ENCODE data around the gene DENND4B. TPM values are rescaled to one million over a fixed set of nuclear protein-coding genes. Genes with fewer than 3 reads are reported as not detected.

Gene DENND4B
- total and polyA plus RNA-seq, 4 donors: 9.7 to 27.2 (median 11.6) TPM

DNA sequence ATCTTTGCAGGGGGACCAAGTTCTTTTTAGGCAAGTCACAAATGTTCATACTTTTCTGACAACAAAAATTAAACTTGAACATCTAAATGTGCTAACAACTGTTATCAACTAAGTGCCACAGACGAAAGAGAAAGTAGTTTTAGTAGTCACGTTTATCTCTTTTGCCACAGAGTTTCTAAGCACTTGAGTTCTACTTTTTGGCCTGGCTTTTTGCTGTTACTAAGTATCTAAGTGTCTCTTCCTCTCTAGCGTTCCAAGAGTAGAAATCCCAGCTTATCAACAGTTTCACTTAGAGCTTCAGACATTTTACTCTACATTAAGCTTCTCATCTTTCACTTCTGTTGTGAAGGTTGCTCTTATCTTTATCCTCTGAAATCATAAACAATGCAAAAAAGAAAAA lies 58.0 kb downstream of the DENND4B start:
- Histone ChIP-seq H3K9ac (ENCODE audit: low read depth in 1 of 2, low read length in 2 of 2) (no peak overlapping the region), H3K27ac (ENCODE audit: low read depth in 1 of 2, low read length in 2 of 2) (no peak overlapping the region), H3K27me3 (ENCODE audit: control insufficient read depth in 4 of 4, insufficient read depth in 4 of 4, low read length in 3 of 4) (no peaks in the 10 kb centered on the region), H3K36me3 (ENCODE audit: control insufficient read depth in 4 of 4, insufficient read depth in 3 of 4, low read depth in 1 of 4, low read length in 3 of 4) (peaks cover 0 to 5% (median 1%) of the 10 kb centered on the region in 4 donors), H3K9me3 (ENCODE audit: control insufficient read depth in 4 of 4, low read length in 3 of 4) (no peaks in the 10 kb centered on the region), H3K4me1 (ENCODE audit: control insufficient read depth in 4 of 4, insufficient read depth in 4 of 4, low read length in 3 of 4) (peaks cover 0 to 4% (median 0%) of the 10 kb centered on the region in 4 donors), H3K4me3 (ENCODE audit: low read depth in 1 of 3, low read length in 3 of 3) (no peak overlapping the region)
- DNase-seq (ENCODE audit: low spot score): no peak
- TF ChIP-seq, protein P1, sequence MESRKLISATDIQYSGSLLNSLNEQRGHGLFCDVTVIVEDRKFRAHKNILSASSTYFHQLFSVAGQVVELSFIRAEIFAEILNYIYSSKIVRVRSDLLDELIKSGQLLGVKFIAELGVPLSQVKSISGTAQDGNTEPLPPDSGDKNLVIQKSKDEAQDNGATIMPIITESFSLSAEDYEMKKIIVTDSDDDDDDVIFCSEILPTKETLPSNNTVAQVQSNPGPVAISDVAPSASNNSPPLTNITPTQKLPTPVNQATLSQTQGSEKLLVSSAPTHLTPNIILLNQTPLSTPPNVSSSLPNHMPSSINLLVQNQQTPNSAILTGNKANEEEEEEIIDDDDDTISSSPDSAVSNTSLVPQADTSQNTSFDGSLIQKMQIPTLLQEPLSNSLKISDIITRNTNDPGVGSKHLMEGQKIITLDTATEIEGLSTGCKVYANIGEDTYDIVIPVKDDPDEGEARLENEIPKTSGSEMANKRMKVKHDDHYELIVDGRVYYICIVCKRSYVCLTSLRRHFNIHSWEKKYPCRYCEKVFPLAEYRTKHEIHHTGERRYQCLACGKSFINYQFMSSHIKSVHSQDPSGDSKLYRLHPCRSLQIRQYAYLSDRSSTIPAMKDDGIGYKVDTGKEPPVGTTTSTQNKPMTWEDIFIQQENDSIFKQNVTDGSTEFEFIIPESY (IDR thresholded peaks at IDR 0.05): no peak
- 33% methylated on average over 3 of the region's 3 CpGs for WGBS

DNA sequence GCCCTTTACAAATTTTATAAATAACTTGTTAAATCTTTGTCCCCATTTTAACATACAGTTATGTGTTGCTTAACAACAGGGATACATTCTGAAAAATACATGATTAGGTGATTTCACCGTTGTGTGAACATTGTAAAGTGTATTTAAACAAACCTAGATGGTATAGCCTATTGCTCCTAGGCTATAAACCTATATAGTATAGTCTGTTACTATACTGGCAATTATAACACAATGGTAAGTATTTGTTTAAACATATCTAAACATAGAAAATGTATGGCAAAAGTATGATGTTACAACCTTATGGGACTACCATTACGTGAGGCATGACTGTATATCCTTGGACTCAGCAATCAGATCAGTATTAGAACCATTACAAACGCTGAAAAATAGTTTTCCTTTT lies 60.4 kb downstream of the DENND4B start:
- Histone ChIP-seq H3K9me3 (ENCODE audit: control insufficient read depth in 4 of 4, low read length in 3 of 4) (no peaks in the 10 kb centered on the region), H3K4me3 (ENCODE audit: low read depth in 1 of 3, low read length in 3 of 3) (no peak overlapping the region), H3K27me3 (ENCODE audit: control insufficient read depth in 4 of 4, insufficient read depth in 4 of 4, low read length in 3 of 4) (no peaks in the 10 kb centered on the region), H3K27ac (ENCODE audit: low read depth in 1 of 2, low read length in 2 of 2) (no peak overlapping the region), H3K4me1 (ENCODE audit: control insufficient read depth in 4 of 4, insufficient read depth in 4 of 4, low read length in 3 of 4) (peaks cover 0 to 6% (median under 1%) of the 10 kb centered on the region in 4 donors), H3K36me3 (ENCODE audit: control insufficient read depth in 4 of 4, insufficient read depth in 3 of 4, low read depth in 1 of 4, low read length in 3 of 4) (peaks cover 0 to 4% (median 0%) of the 10 kb centered on the region in 4 donors), H3K9ac (ENCODE audit: low read depth in 1 of 2, low read length in 2 of 2) (no peak overlapping the region)
- 64% methylated on average over 3 of the region's 3 CpGs for WGBS
- DNase-seq (ENCODE audit: low spot score): no peak
- TF ChIP-seq RAD21 (IDR thresholded peaks at IDR 0.05) (no peak), SP1 (IDR thresholded peaks at IDR 0.05) (no peak), FOXA1 (IDR thresholded peaks at IDR 0.05) (no peak), HNF4A (conservative IDR thresholded peaks at IDR 0.05) (no peak), JUND (IDR thresholded peaks at IDR 0.05) (no peak), EGR1 (IDR thresholded peaks at IDR 0.05; ENCODE audit: low read depth in 2 of 2) (no peak), HNF4G (IDR thresholded peaks at IDR 0.05) (no peak), TAF1 (conservative IDR thresholded peaks at IDR 0.05) (no peak), RXRA (IDR thresholded peaks at IDR 0.05) (no peak)
- TF ChIP-seq, protein P2, sequence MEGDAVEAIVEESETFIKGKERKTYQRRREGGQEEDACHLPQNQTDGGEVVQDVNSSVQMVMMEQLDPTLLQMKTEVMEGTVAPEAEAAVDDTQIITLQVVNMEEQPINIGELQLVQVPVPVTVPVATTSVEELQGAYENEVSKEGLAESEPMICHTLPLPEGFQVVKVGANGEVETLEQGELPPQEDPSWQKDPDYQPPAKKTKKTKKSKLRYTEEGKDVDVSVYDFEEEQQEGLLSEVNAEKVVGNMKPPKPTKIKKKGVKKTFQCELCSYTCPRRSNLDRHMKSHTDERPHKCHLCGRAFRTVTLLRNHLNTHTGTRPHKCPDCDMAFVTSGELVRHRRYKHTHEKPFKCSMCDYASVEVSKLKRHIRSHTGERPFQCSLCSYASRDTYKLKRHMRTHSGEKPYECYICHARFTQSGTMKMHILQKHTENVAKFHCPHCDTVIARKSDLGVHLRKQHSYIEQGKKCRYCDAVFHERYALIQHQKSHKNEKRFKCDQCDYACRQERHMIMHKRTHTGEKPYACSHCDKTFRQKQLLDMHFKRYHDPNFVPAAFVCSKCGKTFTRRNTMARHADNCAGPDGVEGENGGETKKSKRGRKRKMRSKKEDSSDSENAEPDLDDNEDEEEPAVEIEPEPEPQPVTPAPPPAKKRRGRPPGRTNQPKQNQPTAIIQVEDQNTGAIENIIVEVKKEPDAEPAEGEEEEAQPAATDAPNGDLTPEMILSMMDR (IDR thresholded peaks at IDR 0.05; ENCODE audit: low read depth, low read length, missing input control): no peak
- TF ChIP-seq, protein P3, sequence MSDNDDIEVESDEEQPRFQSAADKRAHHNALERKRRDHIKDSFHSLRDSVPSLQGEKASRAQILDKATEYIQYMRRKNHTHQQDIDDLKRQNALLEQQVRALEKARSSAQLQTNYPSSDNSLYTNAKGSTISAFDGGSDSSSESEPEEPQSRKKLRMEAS (IDR thresholded peaks at IDR 0.05): no peak
- TF ChIP-seq, protein P1 (IDR thresholded peaks at IDR 0.05): no peak

DNA sequence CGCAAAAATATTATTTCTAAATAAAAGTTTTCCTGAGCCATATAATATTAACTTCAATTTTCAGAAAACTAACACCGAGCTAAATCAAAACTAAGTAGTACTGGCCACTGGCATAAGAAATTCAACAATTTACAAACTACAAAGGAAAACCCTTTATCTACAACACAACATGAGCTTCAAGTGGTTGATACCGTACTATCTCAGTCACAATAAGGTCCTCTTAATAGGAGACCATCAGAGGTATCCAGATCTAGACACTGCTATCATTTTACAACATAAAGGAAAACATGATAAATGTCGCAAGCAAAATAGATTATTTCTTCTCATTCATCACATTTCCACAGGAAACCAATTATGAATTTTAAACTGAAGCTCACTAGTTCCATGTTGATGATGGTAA lies 63.3 kb downstream of the DENND4B start:
- Histone ChIP-seq H3K9me3 (ENCODE audit: control insufficient read depth in 4 of 4, low read length in 3 of 4) (no peaks in the 10 kb centered on the region), H3K27me3 (ENCODE audit: control insufficient read depth in 4 of 4, insufficient read depth in 4 of 4, low read length in 3 of 4) (no peaks in the 10 kb centered on the region), H3K27ac (ENCODE audit: low read depth in 1 of 2, low read length in 2 of 2) (no peak overlapping the region), H3K4me3 (ENCODE audit: low read depth in 1 of 3, low read length in 3 of 3) (no peak overlapping the region), H3K9ac (ENCODE audit: low read depth in 1 of 2, low read length in 2 of 2) (peak overlapping the region in 1 of 2 donors; percentile 22), H3K4me1 (ENCODE audit: control insufficient read depth in 4 of 4, insufficient read depth in 4 of 4, low read length in 3 of 4) (peaks cover 0 to 6% (median 4%) of the 10 kb centered on the region in 4 donors), H3K36me3 (ENCODE audit: control insufficient read depth in 4 of 4, insufficient read depth in 3 of 4, low read depth in 1 of 4, low read length in 3 of 4) (no peaks in the 10 kb centered on the region)
- WGBS: 95% methylated on average over 4 of the region's 4 CpGs
- no peak for DNase-seq (ENCODE audit: low spot score)
- no peak for TF ChIP-seq JUND (IDR thresholded peaks at IDR 0.05)
- TF ChIP-seq RAD21 (IDR thresholded peaks at IDR 0.05): no peak
- no peak for TF ChIP-seq FOXA1 (IDR thresholded peaks at IDR 0.05)
- TF ChIP-seq HNF4A (conservative IDR thresholded peaks at IDR 0.05): no peak
- TF ChIP-seq HNF4G (IDR thresholded peaks at IDR 0.05): no peak
- no peak for TF ChIP-seq FOXA2 (IDR thresholded peaks at IDR 0.05)
- TF ChIP-seq, protein P3 (IDR thresholded peaks at IDR 0.05): no peak
- TF ChIP-seq GABPA (IDR thresholded peaks at IDR 0.05 in 1 of 2, conservative IDR thresholded peaks at IDR 0.05 in 1 of 2): no peak
- TF ChIP-seq YY1 (IDR thresholded peaks at IDR 0.05): no peak
- TF ChIP-seq, protein P4, sequence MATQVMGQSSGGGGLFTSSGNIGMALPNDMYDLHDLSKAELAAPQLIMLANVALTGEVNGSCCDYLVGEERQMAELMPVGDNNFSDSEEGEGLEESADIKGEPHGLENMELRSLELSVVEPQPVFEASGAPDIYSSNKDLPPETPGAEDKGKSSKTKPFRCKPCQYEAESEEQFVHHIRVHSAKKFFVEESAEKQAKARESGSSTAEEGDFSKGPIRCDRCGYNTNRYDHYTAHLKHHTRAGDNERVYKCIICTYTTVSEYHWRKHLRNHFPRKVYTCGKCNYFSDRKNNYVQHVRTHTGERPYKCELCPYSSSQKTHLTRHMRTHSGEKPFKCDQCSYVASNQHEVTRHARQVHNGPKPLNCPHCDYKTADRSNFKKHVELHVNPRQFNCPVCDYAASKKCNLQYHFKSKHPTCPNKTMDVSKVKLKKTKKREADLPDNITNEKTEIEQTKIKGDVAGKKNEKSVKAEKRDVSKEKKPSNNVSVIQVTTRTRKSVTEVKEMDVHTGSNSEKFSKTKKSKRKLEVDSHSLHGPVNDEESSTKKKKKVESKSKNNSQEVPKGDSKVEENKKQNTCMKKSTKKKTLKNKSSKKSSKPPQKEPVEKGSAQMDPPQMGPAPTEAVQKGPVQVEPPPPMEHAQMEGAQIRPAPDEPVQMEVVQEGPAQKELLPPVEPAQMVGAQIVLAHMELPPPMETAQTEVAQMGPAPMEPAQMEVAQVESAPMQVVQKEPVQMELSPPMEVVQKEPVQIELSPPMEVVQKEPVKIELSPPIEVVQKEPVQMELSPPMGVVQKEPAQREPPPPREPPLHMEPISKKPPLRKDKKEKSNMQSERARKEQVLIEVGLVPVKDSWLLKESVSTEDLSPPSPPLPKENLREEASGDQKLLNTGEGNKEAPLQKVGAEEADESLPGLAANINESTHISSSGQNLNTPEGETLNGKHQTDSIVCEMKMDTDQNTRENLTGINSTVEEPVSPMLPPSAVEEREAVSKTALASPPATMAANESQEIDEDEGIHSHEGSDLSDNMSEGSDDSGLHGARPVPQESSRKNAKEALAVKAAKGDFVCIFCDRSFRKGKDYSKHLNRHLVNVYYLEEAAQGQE (IDR thresholded peaks at IDR 0.05): no peak
- no peak for TF ChIP-seq EGR1 (IDR thresholded peaks at IDR 0.05; ENCODE audit: low read depth in 2 of 2)
- TF ChIP-seq, protein P5, sequence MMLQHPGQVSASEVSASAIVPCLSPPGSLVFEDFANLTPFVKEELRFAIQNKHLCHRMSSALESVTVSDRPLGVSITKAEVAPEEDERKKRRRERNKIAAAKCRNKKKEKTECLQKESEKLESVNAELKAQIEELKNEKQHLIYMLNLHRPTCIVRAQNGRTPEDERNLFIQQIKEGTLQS (IDR thresholded peaks at IDR 0.05): no peak
- no peak for TF ChIP-seq SP1 (IDR thresholded peaks at IDR 0.05)
- TF ChIP-seq TAF1 (conservative IDR thresholded peaks at IDR 0.05): no peak
- no peak for TF ChIP-seq RXRA (IDR thresholded peaks at IDR 0.05)
